DMS53 treated with DMSO at 0.1 percent for 48 hours (cell line): ENCODE measurements around the gene FRMD5.
A peak's percentile ranks its signal among the peaks of the same experiment; 100 is the strongest.

ENCODE experiments used
- DNase-seq: peaks from one replicate; lab custom pipeline; 2025; ENCODE audit not compliant: unreplicated experiment; lab: John Stamatoyannopoulos, UW

Gene FRMD5

DNA sequence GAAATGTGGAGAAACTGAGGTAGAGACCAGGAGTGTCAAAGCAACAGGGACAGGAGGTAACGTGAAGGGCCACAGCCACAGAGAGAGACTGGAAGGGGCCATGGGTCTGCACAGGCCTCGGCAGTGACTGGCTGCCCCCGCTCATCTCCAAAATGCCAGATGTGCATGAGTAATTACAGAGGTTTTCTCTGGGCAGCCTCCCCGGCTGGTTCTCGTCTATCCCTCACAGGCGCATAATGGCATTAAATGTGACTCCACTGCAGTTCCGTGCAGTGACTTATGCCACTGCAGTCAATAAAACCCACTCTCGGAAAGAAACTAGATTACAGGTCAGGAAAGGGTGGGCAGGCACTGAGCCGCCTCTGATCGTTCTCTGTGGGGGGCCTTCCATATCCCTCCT lies 293.6 kb downstream of the FRMD5 start:
- no peak for DNase-seq

DNA sequence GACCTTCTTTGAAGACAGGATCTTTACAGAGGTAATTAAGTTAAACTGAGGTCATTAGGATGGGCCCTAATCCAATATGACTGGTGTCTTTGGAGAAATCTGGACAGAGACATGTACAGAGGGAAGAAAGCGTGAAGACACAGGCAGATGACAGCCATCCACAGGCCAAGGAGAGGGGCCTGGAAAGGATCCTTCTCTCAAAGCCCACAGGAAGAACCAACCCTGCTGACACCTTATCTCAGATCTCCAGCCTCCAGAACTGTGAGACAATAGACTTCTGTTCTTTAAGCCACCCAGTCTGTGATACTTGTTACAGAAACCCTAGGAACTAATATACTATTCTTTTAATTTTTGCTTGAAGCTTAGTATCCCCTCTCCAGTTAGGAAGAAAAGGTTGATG lies 294.1 kb downstream of the FRMD5 start:
- DNase-seq: no peak

DNA sequence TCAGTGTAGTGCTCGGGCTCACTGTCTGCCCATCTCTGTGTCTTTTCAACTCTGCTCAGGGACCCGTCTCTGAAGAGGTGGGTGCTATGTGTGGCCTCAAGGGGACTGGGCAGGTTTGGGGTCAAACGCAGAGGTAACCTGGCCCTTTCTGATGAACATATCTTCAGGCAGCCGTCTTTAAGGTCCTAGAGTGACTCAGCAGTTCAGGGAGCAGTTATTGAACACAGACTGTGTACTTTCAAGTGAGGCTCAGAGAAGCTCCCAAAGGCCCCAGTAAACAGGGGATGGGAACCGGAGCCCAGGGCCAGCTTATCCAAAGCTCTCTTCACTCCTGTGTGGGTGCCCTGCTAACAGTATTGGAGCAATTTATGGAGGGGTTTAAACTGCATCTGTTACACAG lies 295.1 kb downstream of the FRMD5 start:
- DNase-seq: no peak

DNA sequence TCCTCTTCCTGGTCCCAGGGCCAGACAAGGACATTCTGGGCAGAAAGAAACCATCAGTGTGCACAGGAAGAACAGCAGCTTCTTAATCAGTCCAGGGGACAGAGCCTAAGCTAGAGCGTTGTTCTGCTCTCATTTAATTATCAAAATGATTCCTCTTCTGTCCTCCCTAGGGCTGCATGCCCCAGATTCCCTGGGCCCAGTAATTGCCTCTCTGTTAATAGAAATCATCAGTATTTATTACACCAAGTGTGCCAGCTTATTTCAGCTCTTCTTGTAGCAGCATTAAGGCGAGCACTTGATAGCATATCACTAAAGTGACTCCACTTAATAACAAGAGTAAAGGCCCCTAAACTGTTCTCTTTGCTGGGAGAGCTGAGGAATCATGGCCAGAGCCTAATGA lies 296.2 kb downstream of the FRMD5 start:
- DNase-seq: no peak

DNA sequence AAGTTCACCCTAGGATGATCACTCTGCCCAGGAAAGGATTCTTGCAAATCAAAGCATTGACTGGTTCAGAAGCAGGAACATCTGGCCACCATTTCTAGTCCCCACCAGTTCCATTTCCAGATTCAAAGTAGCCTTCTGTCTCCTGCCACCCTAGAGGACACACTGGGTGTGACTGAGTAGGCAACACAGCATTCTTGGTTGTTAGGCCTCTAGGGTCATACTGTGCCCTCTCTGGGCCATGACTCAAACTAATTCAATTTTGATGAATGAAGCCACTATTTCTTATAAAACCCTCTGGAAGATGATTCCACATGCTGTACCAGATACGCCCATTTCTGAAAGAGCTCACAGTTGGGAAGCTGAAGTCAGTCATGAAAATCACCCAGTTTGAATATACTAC lies 298.5 kb downstream of the FRMD5 start:
- DNase-seq: no peak

DNA sequence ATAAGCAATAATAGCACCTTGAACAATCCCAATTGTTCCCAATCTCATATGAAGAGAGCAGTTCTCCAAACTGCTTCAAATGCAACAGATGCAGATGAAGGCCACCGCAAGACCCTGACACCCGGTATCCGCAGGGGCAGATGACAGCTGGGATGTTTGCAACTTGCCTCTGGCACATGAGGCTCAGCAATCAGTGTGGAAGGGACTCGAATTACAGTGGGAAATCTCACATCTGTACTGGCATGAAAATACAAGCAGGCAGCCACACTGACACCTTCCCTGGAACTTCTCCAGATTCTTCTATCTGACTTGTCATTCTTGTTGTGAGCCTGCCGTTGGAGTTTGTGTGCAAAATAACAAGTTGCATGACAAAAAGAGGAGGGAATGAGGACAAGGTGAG lies 299.5 kb downstream of the FRMD5 start:
- no peak for DNase-seq

DNA sequence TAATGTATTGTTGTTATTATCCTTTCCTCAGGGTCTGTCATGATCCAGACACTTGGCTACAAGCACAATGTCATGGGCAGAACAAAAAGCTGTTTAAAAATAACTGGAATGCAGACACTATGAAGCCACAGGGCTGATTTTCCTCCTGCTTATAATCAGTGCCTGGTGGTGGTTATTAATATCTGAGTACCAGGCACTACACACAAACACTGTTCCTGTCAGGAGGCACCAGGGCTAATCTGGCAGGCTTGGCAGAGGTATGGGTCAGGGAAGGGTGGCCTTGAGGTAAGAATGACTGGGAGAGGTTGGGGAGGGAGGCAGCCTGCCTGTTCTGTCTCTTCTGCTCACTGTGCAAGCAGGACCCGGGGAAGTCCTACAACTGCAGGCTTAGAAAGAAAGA lies 301.1 kb downstream of the FRMD5 start:
- DNase-seq: no peak

DNA sequence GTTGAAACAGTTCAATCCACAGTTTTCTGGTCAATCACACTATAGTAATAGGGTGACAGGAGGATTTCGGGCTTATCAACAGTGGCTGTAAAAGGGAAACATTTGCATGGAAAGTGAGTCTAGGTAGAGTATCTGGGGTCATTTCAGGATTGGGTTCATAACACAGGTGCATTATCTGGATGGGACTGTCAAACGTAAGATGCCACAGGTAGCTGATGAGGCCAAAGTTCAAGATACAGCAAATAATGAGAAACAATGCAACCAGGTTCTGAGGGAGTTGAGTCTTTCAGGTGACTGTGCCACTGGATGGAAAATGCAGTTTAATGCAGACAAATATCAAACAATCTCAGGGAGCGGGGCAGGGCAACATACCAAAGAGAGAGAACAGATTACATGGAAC lies 306.0 kb downstream of the FRMD5 start:
- no peak for DNase-seq

DNA sequence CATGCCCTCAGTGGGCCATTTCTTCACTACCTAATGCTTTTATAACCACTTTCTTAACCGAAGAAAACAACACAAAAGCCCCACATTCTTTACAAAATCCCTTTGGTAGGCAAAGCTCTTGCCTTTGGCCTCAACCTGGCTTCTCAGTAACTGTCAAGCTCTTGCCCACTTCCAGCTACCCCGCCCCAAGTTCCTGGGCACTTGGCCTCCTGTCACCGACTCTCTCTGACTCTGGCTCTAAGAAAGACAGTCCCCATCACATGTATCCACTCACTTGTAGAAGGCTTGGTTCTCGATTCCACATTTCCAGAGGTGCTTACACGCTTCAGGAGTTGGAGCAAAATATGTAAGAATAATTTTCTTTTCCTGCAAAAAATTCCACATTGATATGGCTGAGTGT lies 307.2 kb downstream of the FRMD5 start:
- no peak for DNase-seq

DNA sequence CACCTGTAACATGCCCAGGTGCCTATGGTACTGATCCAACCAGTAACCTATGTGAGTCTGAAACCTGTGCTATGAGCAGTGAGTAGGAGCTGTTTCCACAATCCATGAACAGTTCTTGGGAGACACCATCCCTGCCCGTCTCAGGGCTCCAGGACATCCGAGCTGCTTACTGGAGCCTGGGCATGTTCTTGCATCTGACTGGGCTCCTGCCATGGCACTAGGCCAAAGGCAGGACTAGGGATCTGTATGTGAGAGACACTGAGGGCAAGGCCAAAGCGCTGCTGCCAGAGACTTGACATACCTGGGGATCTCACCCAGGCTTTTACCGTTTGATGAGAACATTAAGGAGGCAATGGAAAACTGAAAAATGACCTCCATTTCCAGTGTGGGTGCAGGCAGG lies 308.5 kb downstream of the FRMD5 start:
- no peak for DNase-seq

DNA sequence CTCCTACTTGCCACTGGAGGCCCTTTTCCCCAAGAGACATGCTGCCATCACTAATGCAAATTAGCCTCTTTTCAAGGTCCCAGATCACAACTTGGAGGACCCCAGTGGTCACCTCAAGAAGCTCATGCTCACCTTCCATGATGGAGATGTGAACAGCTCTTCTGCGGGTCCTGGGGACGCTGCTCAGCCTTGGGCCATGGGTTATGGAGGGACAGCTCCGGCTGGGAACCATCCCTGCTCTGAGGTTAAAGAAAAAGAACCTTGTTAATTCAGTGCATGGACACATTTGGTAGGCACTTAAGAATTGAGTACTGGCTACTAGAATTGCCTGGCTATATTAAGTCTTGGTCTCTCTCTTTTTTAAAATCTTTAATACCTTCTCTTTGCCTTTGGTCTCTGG lies 311.5 kb downstream of the FRMD5 start:
- DNase-seq: no peak

DNA sequence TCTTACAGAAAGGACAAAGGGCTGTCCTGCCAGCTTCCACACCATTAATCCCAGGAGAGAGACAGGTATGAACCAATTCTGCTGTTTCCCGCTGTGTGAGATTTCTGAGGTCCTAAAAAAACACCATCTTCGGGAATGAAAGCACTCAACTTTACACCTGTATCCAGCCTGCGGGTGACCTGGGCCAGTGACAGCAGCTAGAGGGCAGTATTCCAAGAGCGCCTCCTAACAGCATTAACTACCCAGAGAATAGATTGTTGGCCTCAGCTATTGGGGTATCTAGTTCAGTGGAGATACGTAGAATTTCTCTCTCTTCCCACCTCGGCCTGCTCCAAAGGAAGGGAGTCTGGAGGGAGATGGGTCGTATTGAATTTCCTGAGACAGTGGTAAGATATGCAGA lies 313.1 kb downstream of the FRMD5 start:
- DNase-seq: no peak

DNA sequence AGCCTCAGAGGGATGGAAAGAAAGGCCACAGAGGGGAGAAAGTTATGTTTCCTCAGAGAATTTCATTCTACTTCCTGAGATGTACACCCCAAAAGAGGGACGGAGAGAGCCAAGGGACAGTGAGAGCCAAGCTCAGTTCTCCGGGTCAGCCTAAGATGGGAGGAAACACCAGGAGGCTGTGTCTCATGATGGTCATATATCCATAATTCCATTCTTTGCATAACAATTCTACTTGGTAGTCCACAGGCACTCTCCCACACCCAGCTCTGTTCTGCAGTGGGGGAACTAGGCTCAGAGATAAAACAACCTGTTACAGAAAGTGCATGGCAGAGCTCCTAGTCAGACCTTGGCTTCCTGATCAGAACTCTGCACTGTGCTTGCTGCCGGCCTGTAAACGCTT lies 313.8 kb downstream of the FRMD5 start:
- DNase-seq: no peak

DNA sequence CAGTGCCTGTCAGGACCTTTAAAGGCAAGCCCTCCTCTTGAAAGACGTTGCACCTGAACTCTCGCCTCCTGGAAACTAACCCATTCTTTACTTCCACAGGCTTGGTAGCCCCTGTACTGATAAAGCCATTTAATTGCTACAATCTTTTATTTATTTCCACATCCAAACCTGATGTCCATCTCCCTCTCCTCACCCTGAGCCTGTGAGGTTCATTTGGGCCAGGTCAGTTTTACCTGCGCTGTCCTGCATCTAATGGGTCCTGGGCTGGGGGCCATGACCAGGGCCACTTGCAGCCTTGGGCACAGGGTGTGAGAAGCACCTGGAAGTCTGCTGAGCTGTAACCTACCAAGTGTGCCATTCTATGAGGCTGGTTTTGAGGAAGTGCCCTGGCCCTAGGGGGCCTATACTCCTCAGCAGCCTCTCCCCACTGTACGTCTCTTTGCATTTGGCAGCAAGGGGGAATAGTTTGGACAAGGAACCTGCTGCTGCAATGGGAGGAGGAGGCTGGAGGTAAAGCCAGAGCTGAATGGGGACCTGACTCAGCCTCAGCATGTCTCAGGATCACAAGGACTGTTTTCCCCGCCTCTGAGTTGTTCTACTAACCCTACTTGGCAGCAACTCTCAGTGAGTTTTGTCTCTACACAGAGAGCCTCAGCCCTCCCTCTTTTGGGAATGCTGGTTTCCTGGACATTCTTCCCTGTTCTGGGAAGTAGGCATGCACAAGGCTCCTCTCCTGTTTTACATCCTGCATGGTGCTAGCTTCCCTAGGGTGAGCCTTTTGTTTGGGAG lies 314.5 kb downstream of the FRMD5 start:
- DNase-seq: no peak

DNA sequence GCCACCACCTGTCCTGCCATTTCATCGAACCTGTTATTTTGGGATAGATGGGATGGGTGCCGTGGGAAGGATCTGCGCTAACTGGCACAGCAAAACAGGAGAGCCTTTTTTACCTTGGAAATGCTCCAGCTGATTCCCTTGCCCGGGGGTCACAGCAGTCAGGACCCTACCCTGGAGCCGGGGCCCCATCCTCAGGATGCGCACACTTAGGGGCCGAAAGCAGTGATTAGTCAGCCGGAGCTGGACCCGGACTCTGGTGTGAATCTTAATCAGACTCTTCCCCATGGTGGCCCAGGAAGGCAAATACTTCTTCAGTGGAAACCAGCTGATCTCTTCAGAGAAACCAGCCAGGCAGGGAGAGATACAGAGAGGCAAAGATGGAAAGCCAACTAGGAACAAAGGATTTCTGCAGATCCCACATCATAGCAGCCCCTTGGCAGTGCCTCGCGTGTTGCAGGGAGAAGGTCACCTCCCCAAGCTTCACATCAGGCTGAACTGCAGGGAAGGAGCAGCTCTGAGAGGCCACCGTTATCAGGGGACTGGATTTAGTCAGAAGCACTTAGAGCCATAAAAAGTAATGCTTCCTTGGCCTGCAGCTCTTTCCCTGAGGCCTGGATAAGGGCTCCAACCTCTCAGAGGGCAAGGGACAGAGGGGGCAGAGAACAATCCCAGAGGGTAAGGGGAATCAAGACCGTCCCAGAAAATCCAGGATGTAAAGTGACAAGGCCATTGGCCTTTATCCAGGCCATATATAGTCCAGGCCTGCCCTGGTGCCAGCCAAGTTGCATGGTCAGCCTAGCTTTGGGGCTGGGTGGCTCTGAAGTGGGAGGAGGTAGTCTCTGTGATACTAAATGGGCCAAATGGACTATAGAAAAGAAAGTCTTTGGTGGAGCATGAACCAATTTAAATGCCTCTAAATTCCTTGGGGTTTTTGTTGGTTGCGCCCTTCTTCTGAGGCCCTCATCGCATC lies 315.4 kb downstream of the FRMD5 start:
- DNase-seq: no peak

DNA sequence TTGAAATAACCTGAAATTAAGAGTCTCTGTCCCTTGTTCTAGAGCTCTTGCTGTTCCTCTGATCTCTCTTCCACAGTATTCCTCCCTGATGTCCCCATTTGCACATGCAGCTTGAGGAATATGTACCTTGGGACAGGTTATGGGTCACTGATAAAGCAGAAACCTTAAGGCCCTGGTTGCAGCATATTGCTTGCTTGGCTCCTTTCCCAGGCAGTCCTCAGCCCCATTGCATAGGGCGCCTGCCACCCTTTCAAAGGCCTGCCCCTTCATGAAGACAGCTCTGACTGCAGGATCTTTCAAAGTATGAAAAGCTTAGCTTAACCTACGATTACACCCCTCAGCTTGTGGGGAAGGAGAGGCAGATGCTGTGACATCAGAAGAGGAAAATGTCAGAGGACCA lies 316.6 kb downstream of the FRMD5 start:
- DNase-seq: no peak

DNA sequence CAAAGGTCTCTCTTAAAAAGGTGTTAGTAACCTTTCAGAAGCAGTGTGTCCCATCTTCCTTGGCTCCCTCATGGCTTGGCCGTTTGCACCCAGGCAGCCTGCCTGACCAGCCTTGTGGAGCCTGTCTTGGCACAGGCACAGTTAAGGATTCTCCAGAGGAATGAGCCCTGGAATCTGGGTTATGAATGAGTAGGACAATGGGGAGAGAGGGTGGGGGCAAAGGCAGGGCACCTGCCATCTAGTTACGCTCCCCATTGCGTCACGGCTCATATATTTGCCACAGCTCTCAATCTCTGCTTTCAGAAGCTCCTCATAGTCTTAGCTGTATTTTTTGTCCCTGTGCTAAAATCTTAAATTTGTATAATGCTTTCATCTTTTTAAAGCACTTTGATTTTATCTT lies 317.7 kb downstream of the FRMD5 start:
- DNase-seq: no peak

DNA sequence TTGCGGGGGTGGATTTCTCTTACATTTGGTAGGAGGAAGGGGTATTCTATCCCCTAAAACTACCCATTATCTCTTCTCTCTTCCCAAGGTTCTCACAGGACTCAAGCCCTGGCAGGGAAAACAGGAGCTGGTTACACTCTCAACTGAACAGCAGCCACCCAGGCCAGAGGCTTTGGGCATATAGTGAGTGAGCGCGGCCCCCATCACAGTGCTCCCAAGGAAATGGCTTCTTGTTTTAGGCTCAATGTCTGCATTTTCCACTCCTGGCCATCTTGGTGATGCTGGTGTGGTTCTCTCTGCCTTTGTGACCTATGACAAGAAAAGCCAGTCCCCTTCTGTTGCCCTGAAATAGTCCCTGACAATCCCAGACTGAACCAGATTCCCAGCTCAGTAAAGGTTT lies 318.2 kb downstream of the FRMD5 start:
- no peak for DNase-seq

DNA sequence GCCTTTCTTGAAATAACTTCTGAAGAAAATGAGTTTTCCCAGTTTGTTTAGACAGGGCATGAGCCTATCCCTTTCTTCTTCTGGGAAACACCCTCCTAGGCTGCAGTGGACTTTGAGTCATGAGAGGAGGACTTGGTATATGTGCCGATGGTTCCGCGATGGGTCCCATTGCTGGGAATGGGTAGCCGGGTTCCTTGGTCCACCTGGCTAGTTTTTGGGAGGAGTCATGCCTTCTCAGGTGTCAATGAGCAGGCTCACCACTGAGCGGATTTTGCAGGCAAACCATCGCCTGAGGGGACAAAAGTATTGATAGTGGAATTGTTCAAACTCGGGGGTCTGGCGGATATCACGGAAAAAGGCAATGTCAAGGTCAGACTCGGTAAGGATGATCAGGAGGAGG lies 321.4 kb downstream of the FRMD5 start:
- no peak for DNase-seq

DNA sequence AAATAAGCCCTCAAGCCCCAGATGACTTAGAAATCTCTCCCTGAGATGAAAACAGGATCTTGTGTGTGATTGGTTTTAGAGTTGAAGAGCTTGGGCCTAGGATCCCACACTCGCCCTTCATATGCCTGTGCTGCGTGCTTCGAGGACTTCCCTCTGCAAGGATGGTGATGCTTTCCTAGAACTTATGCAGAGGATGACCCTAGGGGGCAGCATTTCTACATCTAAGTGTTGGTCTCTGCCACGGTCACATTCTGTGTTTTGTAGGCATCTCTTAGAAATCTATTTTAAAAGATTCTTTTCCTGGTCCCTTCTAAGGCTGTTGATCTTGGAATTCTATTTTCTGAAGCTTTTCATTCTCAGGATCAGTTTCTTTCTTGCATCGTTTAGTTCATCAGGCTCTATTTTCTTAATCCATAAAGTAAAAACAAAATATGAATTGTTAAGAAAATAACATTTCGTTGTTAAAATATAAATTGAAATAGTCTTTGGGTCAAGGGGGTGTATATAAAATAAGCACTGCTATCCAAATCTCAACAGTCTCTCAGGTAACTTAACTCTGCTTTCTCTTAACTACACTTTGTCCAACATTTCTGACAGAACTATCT lies 322.6 kb downstream of the FRMD5 start:
- peak; percentile 40 for DNase-seq

DNA sequence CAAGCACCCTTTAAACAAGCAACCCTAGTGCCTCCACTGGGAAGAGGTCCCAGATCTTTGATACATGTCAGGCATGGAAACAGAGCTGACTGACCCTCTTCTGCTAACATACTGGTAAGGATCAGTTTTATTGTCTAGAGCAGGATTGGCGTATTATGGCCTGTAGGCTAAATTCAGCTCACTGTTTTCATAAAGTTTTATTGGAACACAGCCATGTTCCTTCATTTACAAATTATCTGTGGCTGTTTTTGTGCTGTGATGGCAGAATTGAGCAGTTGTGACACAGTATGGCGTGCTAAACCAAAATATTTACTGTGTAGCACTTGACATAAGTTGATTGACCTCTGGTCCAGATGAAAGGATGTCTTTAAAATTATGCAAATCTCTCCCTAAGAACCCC lies 323.2 kb downstream of the FRMD5 start:
- DNase-seq: no peak

DNA sequence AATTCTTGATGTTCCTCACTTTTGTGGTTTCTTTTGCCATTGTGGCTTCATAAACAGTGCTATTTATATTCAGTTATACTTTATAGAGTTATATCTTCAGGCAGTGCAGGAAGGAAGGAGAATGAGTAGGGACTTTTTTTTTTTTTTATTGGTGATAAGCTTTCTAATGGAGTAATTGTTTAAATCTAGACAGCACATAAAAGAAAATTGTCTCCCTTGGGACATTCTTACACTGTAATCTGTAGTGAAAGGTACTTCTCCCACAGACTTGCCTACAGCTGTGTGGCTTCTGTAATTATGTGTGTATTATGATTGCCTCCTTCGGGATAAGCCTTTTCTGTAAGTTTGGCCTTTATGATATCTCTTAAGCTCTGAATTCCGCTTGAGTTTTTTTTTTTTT lies 326.7 kb downstream of the FRMD5 start:
- no peak for DNase-seq
